WTC11 (cell line): Measurements from ENCODE around the gene ADAMTS18. TPM values are rescaled to one million over a fixed set of nuclear protein-coding genes. Genes with fewer than 3 reads are reported as not detected.

Experiments used
- ATAC-seq: fragments of 200-7000 bp; cut with Tn5 transposase; 2 replicates; pipeline ENCODE4 v1.10.0; 2021; ENCODE audit warnings: mild to moderate bottlenecking, moderate library complexity
- CTCF ChIA-PET: fragments of 300-600 bp; sonication (Branson Sonifier 250); formaldehyde crosslinking; loops from one replicate; lab custom pipeline; 2021; ENCODE audit warnings: antibody characterized with exemption; lab: Charles Lee
- POLR2A ChIA-PET: fragments of 350-600 bp; sonication (Branson Sonifier 250); formaldehyde crosslinking; loops from one replicate; lab custom pipeline; 2021; ENCODE audit warnings: antibody characterized with exemption; lab: Charles Lee
- DNase-seq: peaks from one replicate; pipeline ENCODE4 v3.0.0; 2021; ENCODE audit warnings: low spot score
- H3K27ac Mint-ChIP-seq: 2 replicates; pipeline ENCODE4 v1.8.0; 2021; ENCODE audit warnings: mixed read lengths
- H3K27me3 Mint-ChIP-seq: 2 replicates; pipeline ENCODE4 v1.8.0; 2021; ENCODE audit warnings: low read depth, mild to moderate bottlenecking, moderate library complexity, mixed read lengths
- H3K36me3 Mint-ChIP-seq: 2 replicates; pipeline ENCODE4 v1.8.0; 2021; ENCODE audit warnings: mixed read lengths
- H3K4me1 Mint-ChIP-seq: 2 replicates; pipeline ENCODE4 v1.8.0; 2022; ENCODE audit warnings: mixed read lengths
- H3K4me3 Mint-ChIP-seq: 2 replicates; pipeline ENCODE4 v1.8.0; 2021; ENCODE audit warnings: mild to moderate bottlenecking, moderate library complexity, mixed read lengths
- H3K9me3 Mint-ChIP-seq: 2 replicates; pipeline ENCODE4 v1.8.0; 2021; ENCODE audit warnings: mixed read lengths
- CREB1 ChIP-seq: sonication (generic); formaldehyde crosslinking; IDR thresholded peaks from 2 replicates; pipeline ENCODE4 v1.8.0; 2023; ENCODE audit warnings: mild to moderate bottlenecking, missing genetic modification reagents
- E2F1 ChIP-seq: sonication (generic); formaldehyde crosslinking; IDR thresholded peaks from 2 replicates; pipeline ENCODE4 v1.8.0; 2022; ENCODE audit warnings: mild to moderate bottlenecking, missing genetic modification reagents
- E2F4 ChIP-seq: sonication (generic); formaldehyde crosslinking; IDR thresholded peaks from 2 replicates; pipeline ENCODE4 v1.8.1; 2022; ENCODE audit warnings: low read depth, mild to moderate bottlenecking, moderate library complexity, missing genetic modification reagents, borderline replicate concordance
- EMX1 ChIP-seq: fragments of 250-450 bp; sonication (Bioruptor Pico); IDR thresholded peaks from 2 replicates; pipeline ENCODE4 v1.8.0; 2021; ENCODE audit warnings: mild to moderate bottlenecking
- FOXP1 ChIP-seq: sonication (generic); formaldehyde crosslinking; IDR thresholded peaks from 2 replicates; pipeline ENCODE4 v1.8.0; 2022; ENCODE audit warnings: missing genetic modification reagents, mild to moderate bottlenecking, moderate library complexity, borderline replicate concordance
- HMGA2 ChIP-seq: fragments of 250-450 bp; sonication (Bioruptor Pico); IDR thresholded peaks from 2 replicates; pipeline ENCODE4 v1.4.0; 2021; ENCODE audit warnings: mild to moderate bottlenecking, moderate library complexity
- HMGXB4 ChIP-seq: sonication (generic); formaldehyde crosslinking; IDR thresholded peaks from 2 replicates; pipeline ENCODE4 v1.8.1; 2023; ENCODE audit warnings: mild to moderate bottlenecking, moderate library complexity, missing genetic modification reagents
- JUN ChIP-seq: sonication (generic); formaldehyde crosslinking; IDR thresholded peaks from 2 replicates; pipeline ENCODE4 v1.8.0; 2023; ENCODE audit warnings: mild to moderate bottlenecking, missing genetic modification reagents
- KAT7 ChIP-seq: sonication (generic); formaldehyde crosslinking; IDR thresholded peaks from 2 replicates; pipeline ENCODE4 v1.8.1; 2023; ENCODE audit warnings: missing genetic modification reagents, mild to moderate bottlenecking, borderline replicate concordance
- MAX ChIP-seq: sonication (generic); formaldehyde crosslinking; IDR thresholded peaks from 2 replicates; pipeline ENCODE4 v1.8.0; 2022; ENCODE audit warnings: mild to moderate bottlenecking, missing genetic modification reagents
- MYBL2 ChIP-seq: sonication (generic); formaldehyde crosslinking; IDR thresholded peaks from 2 replicates; pipeline ENCODE4 v1.8.1; 2023; ENCODE audit warnings: mild to moderate bottlenecking, moderate library complexity, missing genetic modification reagents
- TEAD4 ChIP-seq: sonication (generic); formaldehyde crosslinking; IDR thresholded peaks from 2 replicates; pipeline ENCODE4 v1.8.0; 2022; ENCODE audit warnings: mild to moderate bottlenecking, missing genetic modification reagents
- ZBTB43 ChIP-seq: sonication (generic); formaldehyde crosslinking; IDR thresholded peaks from 2 replicates; pipeline ENCODE4 v1.8.1; 2023; ENCODE audit warnings: mild to moderate bottlenecking, missing genetic modification reagents
- ZNF423 ChIP-seq: fragments of 250-450 bp; sonication (Bioruptor Pico); IDR thresholded peaks from 2 replicates; pipeline ENCODE4 v2.1.2; 2022; ENCODE audit warnings: mild to moderate bottlenecking, moderate library complexity
- ZNF671 ChIP-seq: fragments of 250-450 bp; sonication (Bioruptor Pico); IDR thresholded peaks from 2 replicates; pipeline ENCODE4 v1.8.0; 2021; ENCODE audit warnings: mild to moderate bottlenecking
- total RNA-seq: library from RNA; stranded (reverse); gene quantifications from 3 replicates; pipeline ENCODE4 v1.2.3, GENCODE V29; 2021
- TF ChIP-seq, protein P1 (sequence below): sonication (generic); formaldehyde crosslinking; IDR thresholded peaks from 2 replicates; pipeline ENCODE4 v1.8.1; 2023; ENCODE audit warnings: mild to moderate bottlenecking, missing genetic modification reagents, moderate library complexity
- TF ChIP-seq, protein P2 (sequence below): sonication (generic); formaldehyde crosslinking; IDR thresholded peaks from 2 replicates; pipeline ENCODE4 v1.8.1; 2022; ENCODE audit warnings: low read depth, missing genetic modification reagents, borderline replicate concordance
- TF ChIP-seq, protein P3 (sequence below): sonication (generic); formaldehyde crosslinking; IDR thresholded peaks from 2 replicates; pipeline ENCODE4 v1.8.0; 2022; ENCODE audit warnings: missing genetic modification reagents
- TF ChIP-seq, protein P4 (sequence below): sonication (generic); formaldehyde crosslinking; IDR thresholded peaks from 2 replicates; pipeline ENCODE4 v1.8.0; 2023; ENCODE audit warnings: missing genetic modification reagents

Gene ADAMTS18
- total RNA-seq, 1 experiment from 2014 or later: 0.17 TPM

- TF ChIP-seq, protein P1, sequence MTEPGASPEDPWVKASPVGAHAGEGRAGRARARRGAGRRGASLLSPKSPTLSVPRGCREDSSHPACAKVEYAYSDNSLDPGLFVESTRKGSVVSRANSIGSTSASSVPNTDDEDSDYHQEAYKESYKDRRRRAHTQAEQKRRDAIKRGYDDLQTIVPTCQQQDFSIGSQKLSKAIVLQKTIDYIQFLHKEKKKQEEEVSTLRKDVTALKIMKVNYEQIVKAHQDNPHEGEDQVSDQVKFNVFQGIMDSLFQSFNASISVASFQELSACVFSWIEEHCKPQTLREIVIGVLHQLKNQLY: no peak
Measured at GRCh38 chr16:77469634-77470033, 34.8 kb upstream of the ADAMTS18 start (continued).

- no peak for ATAC-seq
- TF ChIP-seq HMGA2 (CRISPR knock-in tag) (no peak), MAX (no peak), ZNF423 (CRISPR knock-in tag) (no peak), KAT7 (no peak), MYBL2 (CRISPR knock-in tag) (no peak), FOXP1 (CRISPR knock-in tag) (no peak), CREB1 (CRISPR knock-in tag) (no peak)
- TF ChIP-seq, protein P1: no peak
- Mint-ChIP-seq H3K4me1 (peaks cover 6% of the 10 kb centered on the region; the same call in 1 of the 2 replicates), H3K4me3 (no peak overlapping the region), H3K36me3 (no peaks in the 10 kb centered on the region), H3K27ac (no peak overlapping the region), H3K27me3 (no peaks in the 10 kb centered on the region), H3K9me3 (no peaks in the 10 kb centered on the region)
- no peak for DNase-seq
- POLR2A ChIA-PET: no interaction called here
- CTCF ChIA-PET: no interaction called here
Measured at GRCh38 chr16:77468831-77469230, 34.0 kb upstream of the ADAMTS18 start.

GRCh38 chr16:77467821-77468335 lies 33.0 kb upstream of the ADAMTS18 start:
- Mint-ChIP-seq H3K4me3 (no peak overlapping the region), H3K27me3 (no peaks in the 10 kb centered on the region), H3K9me3 (no peaks in the 10 kb centered on the region), H3K4me1 (peaks cover 7% of the 10 kb centered on the region), H3K36me3 (no peaks in the 10 kb centered on the region), H3K27ac (no peak overlapping the region)
- ATAC-seq (no peak), DNase-seq (no peak)
- CTCF ChIA-PET: no interaction called here
- POLR2A ChIA-PET: no interaction called here
- TF ChIP-seq ZNF671 (CRISPR knock-in tag) (no peak), E2F1 (CRISPR knock-in tag) (no peak), FOXP1 (CRISPR knock-in tag) (no peak), EMX1 (CRISPR knock-in tag) (no peak), TEAD4 (no peak), E2F4 (CRISPR knock-in tag) (no peak), ZBTB43 (CRISPR knock-in tag) (no peak), HMGXB4 (no peak), JUN (CRISPR knock-in tag) (no peak)
- TF ChIP-seq, protein P2, sequence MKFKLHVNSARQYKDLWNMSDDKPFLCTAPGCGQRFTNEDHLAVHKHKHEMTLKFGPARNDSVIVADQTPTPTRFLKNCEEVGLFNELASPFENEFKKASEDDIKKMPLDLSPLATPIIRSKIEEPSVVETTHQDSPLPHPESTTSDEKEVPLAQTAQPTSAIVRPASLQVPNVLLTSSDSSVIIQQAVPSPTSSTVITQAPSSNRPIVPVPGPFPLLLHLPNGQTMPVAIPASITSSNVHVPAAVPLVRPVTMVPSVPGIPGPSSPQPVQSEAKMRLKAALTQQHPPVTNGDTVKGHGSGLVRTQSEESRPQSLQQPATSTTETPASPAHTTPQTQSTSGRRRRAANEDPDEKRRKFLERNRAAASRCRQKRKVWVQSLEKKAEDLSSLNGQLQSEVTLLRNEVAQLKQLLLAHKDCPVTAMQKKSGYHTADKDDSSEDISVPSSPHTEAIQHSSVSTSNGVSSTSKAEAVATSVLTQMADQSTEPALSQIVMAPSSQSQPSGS (CRISPR knock-in tag): no peak
- TF ChIP-seq, protein P3, sequence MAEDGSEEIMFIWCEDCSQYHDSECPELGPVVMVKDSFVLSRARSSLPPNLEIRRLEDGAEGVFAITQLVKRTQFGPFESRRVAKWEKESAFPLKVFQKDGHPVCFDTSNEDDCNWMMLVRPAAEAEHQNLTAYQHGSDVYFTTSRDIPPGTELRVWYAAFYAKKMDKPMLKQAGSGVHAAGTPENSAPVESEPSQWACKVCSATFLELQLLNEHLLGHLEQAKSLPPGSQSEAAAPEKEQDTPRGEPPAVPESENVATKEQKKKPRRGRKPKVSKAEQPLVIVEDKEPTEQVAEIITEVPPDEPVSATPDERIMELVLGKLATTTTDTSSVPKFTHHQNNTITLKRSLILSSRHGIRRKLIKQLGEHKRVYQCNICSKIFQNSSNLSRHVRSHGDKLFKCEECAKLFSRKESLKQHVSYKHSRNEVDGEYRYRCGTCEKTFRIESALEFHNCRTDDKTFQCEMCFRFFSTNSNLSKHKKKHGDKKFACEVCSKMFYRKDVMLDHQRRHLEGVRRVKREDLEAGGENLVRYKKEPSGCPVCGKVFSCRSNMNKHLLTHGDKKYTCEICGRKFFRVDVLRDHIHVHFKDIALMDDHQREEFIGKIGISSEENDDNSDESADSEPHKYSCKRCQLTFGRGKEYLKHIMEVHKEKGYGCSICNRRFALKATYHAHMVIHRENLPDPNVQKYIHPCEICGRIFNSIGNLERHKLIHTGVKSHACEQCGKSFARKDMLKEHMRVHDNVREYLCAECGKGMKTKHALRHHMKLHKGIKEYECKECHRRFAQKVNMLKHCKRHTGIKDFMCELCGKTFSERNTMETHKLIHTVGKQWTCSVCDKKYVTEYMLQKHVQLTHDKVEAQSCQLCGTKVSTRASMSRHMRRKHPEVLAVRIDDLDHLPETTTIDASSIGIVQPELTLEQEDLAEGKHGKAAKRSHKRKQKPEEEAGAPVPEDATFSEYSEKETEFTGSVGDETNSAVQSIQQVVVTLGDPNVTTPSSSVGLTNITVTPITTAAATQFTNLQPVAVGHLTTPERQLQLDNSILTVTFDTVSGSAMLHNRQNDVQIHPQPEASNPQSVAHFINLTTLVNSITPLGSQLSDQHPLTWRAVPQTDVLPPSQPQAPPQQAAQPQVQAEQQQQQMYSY (CRISPR knock-in tag): no peak
- TF ChIP-seq, protein P4, sequence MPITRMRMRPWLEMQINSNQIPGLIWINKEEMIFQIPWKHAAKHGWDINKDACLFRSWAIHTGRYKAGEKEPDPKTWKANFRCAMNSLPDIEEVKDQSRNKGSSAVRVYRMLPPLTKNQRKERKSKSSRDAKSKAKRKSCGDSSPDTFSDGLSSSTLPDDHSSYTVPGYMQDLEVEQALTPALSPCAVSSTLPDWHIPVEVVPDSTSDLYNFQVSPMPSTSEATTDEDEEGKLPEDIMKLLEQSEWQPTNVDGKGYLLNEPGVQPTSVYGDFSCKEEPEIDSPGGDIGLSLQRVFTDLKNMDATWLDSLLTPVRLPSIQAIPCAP (CRISPR knock-in tag): no peak
